WERI-Rb-1 (cell line): Measurements from ENCODE around the gene WDR7.

Experiments used
- DNase-seq: peaks from one replicate; pipeline ENCODE4 v3.0.0-alpha.2; 2020
- H3K27ac ChIP-seq: fragments of 250-450 bp; sonication (Bioruptor Pico); 2 replicates; pipeline ENCODE4 v1.5.1; 2020; ENCODE audit warnings: mild to moderate bottlenecking, moderate library complexity
- H3K27me3 ChIP-seq: fragments of 250-450 bp; sonication (Bioruptor Pico); 2 replicates; pipeline ENCODE4 v1.5.1; 2021; ENCODE audit warnings: mild to moderate bottlenecking, low read depth, moderate library complexity; ENCODE audit not compliant: insufficient read depth, severe bottlenecking
- H3K36me3 ChIP-seq: fragments of 250-450 bp; sonication (Bioruptor Pico); 2 replicates; pipeline ENCODE4 v1.5.1; 2020; ENCODE audit warnings: mild to moderate bottlenecking, moderate library complexity
- H3K4me3 ChIP-seq: 2 replicates; pipeline ENCODE4 v1.5.1; 2011; ENCODE audit warnings: low read depth, mild to moderate bottlenecking, control low read depth, low read length
- H3K9me3 ChIP-seq: fragments of 250-450 bp; sonication (Bioruptor Pico); 2 replicates; pipeline ENCODE4 v1.5.1; 2021; ENCODE audit warnings: mild to moderate bottlenecking, moderate library complexity; ENCODE audit not compliant: severe bottlenecking
- CTCF ChIP-seq: IDR thresholded peaks from 2 replicates; pipeline ENCODE4 v1.5.1; 2011; ENCODE audit warnings: low read depth, mild to moderate bottlenecking, control low read depth, inconsistent platforms, low read length

WDR7 gene

GRCh38 chr18:57008001-57008686, 357.0 kb downstream of the WDR7 start:
- no peak for DNase-seq
- TF ChIP-seq CTCF: no peak
- H3K9me3 ChIP-seq: no peaks in the 10 kb centered on the region
- no peak overlapping the region for H3K27ac ChIP-seq
- no peak overlapping the region for H3K4me3 ChIP-seq
- H3K36me3 ChIP-seq: no peaks in the 10 kb centered on the region
- no peaks in the 10 kb centered on the region for H3K27me3 ChIP-seq

GRCh38 chr18:57009844-57010243, 358.7 kb downstream of the WDR7 start:
- no peaks in the 10 kb centered on the region for H3K27me3 ChIP-seq
- TF ChIP-seq CTCF: no peak
- H3K4me3 ChIP-seq: no peak overlapping the region
- no peaks in the 10 kb centered on the region for H3K36me3 ChIP-seq
- no peak for DNase-seq
- H3K9me3 ChIP-seq: no peaks in the 10 kb centered on the region
- no peak overlapping the region for H3K27ac ChIP-seq

GRCh38 chr18:57014772-57015413, 363.7 kb downstream of the WDR7 start:
- no peak for TF ChIP-seq CTCF
- Histone ChIP-seq H3K27me3 (no peaks in the 10 kb centered on the region), H3K9me3 (no peaks in the 10 kb centered on the region), H3K27ac (no peak overlapping the region), H3K36me3 (no peaks in the 10 kb centered on the region), H3K4me3 (no peak overlapping the region)
- no peak for DNase-seq

GRCh38 chr18:57015451-57015850, 364.3 kb downstream of the WDR7 start:
- no peaks in the 10 kb centered on the region for H3K9me3 ChIP-seq
- no peaks in the 10 kb centered on the region for H3K27me3 ChIP-seq
- TF ChIP-seq CTCF: no peak
- H3K36me3 ChIP-seq: no peaks in the 10 kb centered on the region
- DNase-seq: no peak
- no peak overlapping the region for H3K4me3 ChIP-seq
- no peak overlapping the region for H3K27ac ChIP-seq

- no peak for TF ChIP-seq CTCF
- H3K4me3 ChIP-seq: no peak overlapping the region
- H3K27ac ChIP-seq: no peak overlapping the region
- no peak for DNase-seq
- H3K9me3 ChIP-seq: no peaks in the 10 kb centered on the region
- H3K36me3 ChIP-seq: no peaks in the 10 kb centered on the region; the same call in 1 of the 2 replicates
- H3K27me3 ChIP-seq: no peaks in the 10 kb centered on the region
These were observed 367.7 kb downstream of the WDR7 start for GRCh38 chr18:57018845-57019244.
